Epithelial cell of esophagus (primary cell): Measurements from ENCODE around the gene CLSTN2.

Source experiments
- DNase-seq: peaks from one replicate; pipeline ENCODE4 v3.0.0; 2010; ENCODE audit warnings: low read depth
- H3K4me3 ChIP-seq: 2 replicates; pipeline ENCODE4 v1.5.1; 2011; ENCODE audit warnings: mild to moderate bottlenecking, low read length, control low read depth
- CTCF ChIP-seq: IDR thresholded peaks from 2 replicates; pipeline ENCODE4 v1.5.1; 2011; ENCODE audit warnings: low read depth, mild to moderate bottlenecking, low read length, control low read depth, inconsistent platforms; ENCODE audit not compliant: insufficient read depth; ENCODE audit errors: missing control alignments

Gene CLSTN2

DNA sequence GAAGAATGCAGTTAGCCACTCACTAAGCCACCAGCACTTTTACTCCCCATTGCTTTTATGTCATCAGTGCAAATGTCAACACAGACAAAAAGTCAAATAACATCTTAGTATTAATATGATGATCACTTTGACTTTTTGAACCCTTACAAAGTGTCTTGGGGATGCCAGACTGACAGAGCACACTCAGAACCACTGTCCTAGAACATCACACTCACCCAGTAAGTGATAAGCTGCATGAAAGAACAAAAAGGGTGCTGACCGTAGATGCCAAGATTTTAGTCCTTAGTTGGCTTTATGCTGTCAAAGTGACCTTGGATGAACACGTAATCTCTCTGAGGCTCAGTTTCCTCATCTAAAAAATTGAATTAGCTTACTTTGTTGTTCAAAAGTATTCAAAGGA lies 463.4 kb downstream of the CLSTN2 start:
- H3K4me3 ChIP-seq: no peak overlapping the region
- no peak for DNase-seq
- no peak for TF ChIP-seq CTCF

DNA sequence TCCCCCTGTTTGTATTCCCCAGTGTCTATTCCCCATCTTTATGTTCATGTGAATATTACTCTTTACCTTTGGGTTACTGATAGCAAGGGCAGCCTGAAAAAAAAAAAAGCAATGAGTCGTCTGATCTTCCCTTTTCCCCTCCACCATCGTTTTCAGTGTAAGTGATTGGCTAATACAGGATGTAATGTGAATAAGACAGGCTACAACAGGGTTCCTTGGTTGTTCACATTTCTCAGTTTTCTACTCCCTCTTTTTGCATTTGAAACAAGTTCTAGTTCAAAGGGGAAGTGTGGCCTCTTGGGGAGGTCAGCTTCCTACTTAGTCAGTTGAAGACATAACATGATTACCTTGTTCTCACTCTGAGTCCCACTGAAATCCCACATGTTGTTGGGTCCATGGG lies 464.9 kb downstream of the CLSTN2 start:
- no peak overlapping the region for H3K4me3 ChIP-seq
- no peak for TF ChIP-seq CTCF
- DNase-seq: peak; percentile 51

DNA sequence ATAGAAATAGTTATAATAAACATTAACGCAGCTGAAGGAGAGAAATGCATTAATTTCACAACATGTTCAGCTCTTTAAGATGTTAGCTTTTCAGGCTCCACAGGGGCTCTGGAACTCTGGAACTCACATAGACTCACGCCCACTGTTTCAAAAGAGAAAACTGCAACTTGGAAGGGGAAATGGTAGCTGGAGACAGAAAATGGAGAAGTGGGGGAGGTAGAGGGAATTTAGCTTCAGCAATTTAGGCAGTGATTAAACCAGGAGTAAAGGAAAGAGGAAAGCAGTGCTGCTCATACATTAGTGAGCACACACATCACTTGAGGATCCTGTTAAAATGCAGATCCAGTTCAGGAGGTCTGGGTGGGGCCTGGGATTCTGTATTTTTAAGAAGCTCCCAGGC lies 468.1 kb downstream of the CLSTN2 start:
- no peak overlapping the region for H3K4me3 ChIP-seq
- no peak for TF ChIP-seq CTCF
- no peak for DNase-seq

DNA sequence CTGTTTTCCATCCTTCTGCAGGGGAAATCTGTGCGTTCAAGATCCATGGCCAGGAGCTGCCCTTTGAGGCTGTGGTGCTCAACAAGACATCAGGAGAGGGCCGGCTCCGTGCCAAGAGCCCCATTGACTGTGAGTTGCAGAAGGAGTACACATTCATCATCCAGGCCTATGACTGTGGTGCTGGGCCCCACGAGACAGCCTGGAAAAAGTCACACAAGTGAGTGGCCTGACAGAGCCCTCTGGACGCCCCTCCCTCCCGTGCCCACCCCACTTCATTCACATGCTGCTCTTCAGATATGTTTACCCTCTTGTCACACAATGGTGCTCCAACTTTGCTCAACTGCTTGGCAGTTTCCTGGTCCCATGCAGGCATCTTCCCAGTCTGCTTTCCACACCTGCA lies 468.6 kb downstream of the CLSTN2 start:
- no peak for DNase-seq
- H3K4me3 ChIP-seq: no peak overlapping the region
- TF ChIP-seq CTCF: no peak

DNA sequence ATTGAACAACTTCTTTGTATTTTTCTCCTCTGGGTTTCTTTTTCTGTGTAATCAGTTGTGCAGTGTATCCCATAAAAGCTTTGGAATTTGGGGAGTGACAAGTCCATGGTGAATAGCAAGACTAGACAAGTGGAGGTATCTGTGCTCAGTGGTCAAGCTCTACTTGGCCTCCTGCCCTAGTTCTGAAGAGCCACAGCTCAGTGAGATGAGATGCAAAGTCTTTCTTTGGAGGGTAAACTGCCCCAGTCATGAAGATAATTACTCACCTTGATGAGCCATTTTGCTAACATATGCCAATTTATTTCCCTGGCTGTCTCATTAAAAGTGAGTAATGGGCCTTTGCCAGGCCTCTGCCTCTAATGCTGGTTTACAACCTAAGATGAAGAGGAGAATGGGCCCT lies 471.7 kb downstream of the CLSTN2 start:
- DNase-seq: peak; percentile 87
- no peak overlapping the region for H3K4me3 ChIP-seq
- no peak for TF ChIP-seq CTCF

- no peak overlapping the region for H3K4me3 ChIP-seq
- no peak for DNase-seq
- TF ChIP-seq CTCF: no peak
These were observed 473.3 kb downstream of the CLSTN2 start for GRCh38 chr3:140408252-140408651.

DNA sequence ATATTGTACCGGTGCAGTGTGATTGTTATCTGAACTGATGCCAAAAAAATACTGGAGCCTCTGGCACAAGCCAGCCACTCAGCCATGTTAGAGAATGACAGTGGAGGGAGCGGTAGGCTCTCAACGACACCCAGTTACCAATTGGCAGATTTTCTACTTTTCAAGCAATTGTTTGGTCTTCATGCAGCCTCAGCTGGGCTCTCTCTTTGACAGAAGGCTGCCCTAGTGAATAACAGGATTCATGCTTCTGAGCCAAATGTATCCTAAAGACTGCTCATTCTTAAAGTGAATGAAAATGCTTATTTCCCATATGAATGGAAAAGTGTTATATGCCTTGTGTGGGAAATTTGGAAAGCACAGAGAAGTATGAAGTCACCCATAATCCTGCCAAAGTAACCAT lies 481.7 kb downstream of the CLSTN2 start:
- no peak overlapping the region for H3K4me3 ChIP-seq
- no peak for TF ChIP-seq CTCF
- DNase-seq: no peak
